H1 (cell line): ENCODE results near the gene ZBTB7B. TPM values are rescaled to one million over a fixed set of nuclear protein-coding genes. Genes with fewer than 3 reads are reported as not detected.

Experiments used
- CTCF ChIA-PET: fragments of 300-600 bp; sonication (Branson Sonifier 250); formaldehyde crosslinking; loops from one replicate; lab custom pipeline; 2021; ENCODE audit not compliant: partially characterized antibody; lab: Charles Lee
- POLR2A ChIA-PET: fragments of 300-600 bp; sonication (Branson Sonifier 250); formaldehyde crosslinking; loops from one replicate; lab custom pipeline; 2021; ENCODE audit warnings: inconsistent platforms; ENCODE audit not compliant: partially characterized antibody; lab: Charles Lee
- DNase-seq, 2 experiments: peaks; one replicate each; pipeline versions ENCODE4 v3.0.0 to v3.0.0-alpha.2; 2010 to 2022; ENCODE audit warnings: low spot score in 2 of 2, low read depth in 1 of 2, mixed read lengths in 1 of 2
- FAIRE-seq: peaks from 2 replicates; lab custom pipeline; 2011; peaks lifted over from hg19 to GRCh38; lab: Jason Lieb, UNC
- H2AFZ ChIP-seq: 2 replicates; pipeline ENCODE4 v1.8.1; 2012; ENCODE audit warnings: low read length, inconsistent platforms
- H2AK5ac ChIP-seq: 2 replicates; pipeline ENCODE4 v1.6.1; 2013; ENCODE audit warnings: low read depth, low read length
- H2BK120ac ChIP-seq: replicated peaks from 2 replicates; pipeline ENCODE3; 2013; ENCODE audit warnings: low read depth, low read length, inconsistent platforms
- H2BK12ac ChIP-seq: 2 replicates; pipeline ENCODE4 v1.6.1; 2013; ENCODE audit warnings: low read depth, low read length
- H2BK15ac ChIP-seq: 2 replicates; pipeline ENCODE4 v1.6.1; 2013; ENCODE audit warnings: low read length
- H2BK20ac ChIP-seq: 2 replicates; pipeline ENCODE4 v1.6.1; 2013; ENCODE audit warnings: low read length
- H2BK5ac ChIP-seq: 2 replicates; pipeline ENCODE4 v1.6.1; 2013; ENCODE audit warnings: low read depth, low read length
- H3K14ac ChIP-seq: 2 replicates; pipeline ENCODE4 v1.6.1; 2013; ENCODE audit warnings: inconsistent platforms; ENCODE audit not compliant: insufficient read length
- H3K18ac ChIP-seq: 2 replicates; pipeline ENCODE4 v1.6.1; 2013; ENCODE audit warnings: low read length; ENCODE audit errors: extremely low read depth
- H3K23ac ChIP-seq: 2 replicates; pipeline ENCODE4 v1.6.1; 2013; ENCODE audit warnings: inconsistent platforms; ENCODE audit not compliant: insufficient read length
- H3K23me2 ChIP-seq: 2 replicates; pipeline ENCODE4 v1.6.1; 2013; ENCODE audit warnings: low read depth, low read length
- H3K27ac ChIP-seq: 2 replicates; pipeline ENCODE4 v1.6.1; 2011; ENCODE audit warnings: low read depth, low read length, inconsistent platforms
- H3K27me3 ChIP-seq, 4 experiments: replicated peaks in 1 of 4; 1 replicate in 1 of 4; 2 replicates in 3 of 4; pipeline versions ENCODE4 v1.6.1 to v1.8.1; 2011 to 2013; ENCODE audit warnings: low read length in 3 of 4, mild to moderate bottlenecking in 3 of 4, inconsistent platforms in 2 of 4, mixed read lengths in 2 of 4, moderate library complexity in 1 of 4; ENCODE audit not compliant: control insufficient read depth in 3 of 4, insufficient read depth in 3 of 4; ENCODE audit errors: extremely low read depth in 1 of 4
- H3K36me3 ChIP-seq, 4 experiments: 2 replicates each; pipeline versions ENCODE4 v1.6.1 to v1.8.1; 2011 to 2013; ENCODE audit warnings: mild to moderate bottlenecking in 4 of 4, low read length in 3 of 4, moderate library complexity in 2 of 4, control low read depth in 1 of 4, inconsistent platforms in 1 of 4; ENCODE audit not compliant: insufficient read depth in 4 of 4, control insufficient read depth in 2 of 4
- H3K4ac ChIP-seq: replicated peaks from 2 replicates; pipeline ENCODE3; 2013; ENCODE audit warnings: low read length, low read depth, mixed read lengths, inconsistent platforms; ENCODE audit not compliant: insufficient read length
- H3K4me1 ChIP-seq, 4 experiments: replicated peaks in 1 of 4; 1 replicate in 1 of 4; 2 replicates in 3 of 4; pipeline versions ENCODE4 v1.6.1 to v1.8.1; 2011 to 2013; ENCODE audit warnings: low read length in 3 of 4, inconsistent platforms in 2 of 4, mixed read lengths in 1 of 4; ENCODE audit not compliant: insufficient read depth in 4 of 4, control insufficient read depth in 3 of 4
- H3K4me2 ChIP-seq, 2 experiments: 2 replicates each; pipeline versions ENCODE4 v1.6.1 to v1.8.1; 2011 to 2013; ENCODE audit warnings: low read depth in 2 of 2, low read length in 2 of 2, control low read depth in 1 of 2, inconsistent platforms in 1 of 2, mild to moderate bottlenecking in 1 of 2; ENCODE audit not compliant: insufficient read depth in 1 of 2
- H3K4me3 ChIP-seq, 4 experiments: fragments of 200-600, 300-600 bp in 1 of 4; sonication (generic), shearing (Covaris generic), sonication (Bioruptor Twin) in 1 of 4; 2 replicates each; pipeline versions ENCODE4 v1.5.1 to v1.8.1; 2011 to 2016; ENCODE audit warnings: low read length in 4 of 4, low read depth in 3 of 4, control low read depth in 2 of 4, inconsistent platforms in 2 of 4, mild to moderate bottlenecking in 2 of 4, mixed read lengths in 1 of 4, moderate library complexity in 1 of 4; ENCODE audit not compliant: insufficient read depth in 2 of 4; ENCODE audit errors: extremely low read depth in 1 of 4
- H3K56ac ChIP-seq: replicated peaks from 2 replicates; pipeline ENCODE3; 2013; ENCODE audit warnings: low read depth, mild to moderate bottlenecking, mixed read lengths, low read length, inconsistent platforms; ENCODE audit not compliant: insufficient read length
- H3K79me1 ChIP-seq: 2 replicates; pipeline ENCODE4 v1.6.1; 2013; ENCODE audit warnings: low read depth, low read length, control low read depth
- H3K79me2 ChIP-seq, 2 experiments: 2 replicates each; pipeline versions ENCODE4 v1.6.1 to v1.8.1; 2012 to 2013; ENCODE audit warnings: low read length in 2 of 2, mild to moderate bottlenecking in 2 of 2, inconsistent platforms in 1 of 2; ENCODE audit not compliant: insufficient read depth in 2 of 2, control insufficient read depth in 1 of 2
- H3K9ac ChIP-seq, 4 experiments: replicated peaks in 1 of 4; 1 replicate in 1 of 4; 2 replicates in 3 of 4; pipeline versions ENCODE4 v1.6.1 to v1.8.1; 2011 to 2013; ENCODE audit warnings: low read depth in 3 of 4, low read length in 3 of 4, control low read depth in 2 of 4, mild to moderate bottlenecking in 2 of 4, moderate library complexity in 2 of 4, inconsistent platforms in 1 of 4; ENCODE audit errors: extremely low read depth in 1 of 4
- H3K9me3 ChIP-seq, 2 experiments: 2 replicates each; pipeline versions ENCODE4 v1.6.1 to v1.8.1; 2012 to 2013; ENCODE audit warnings: mild to moderate bottlenecking in 2 of 2, moderate library complexity in 2 of 2, control low read depth in 1 of 2, inconsistent platforms in 1 of 2, low read depth in 1 of 2, low read length in 1 of 2, mixed read lengths in 1 of 2; ENCODE audit not compliant: insufficient read depth in 2 of 2
- H4K20me1 ChIP-seq, 2 experiments: replicated peaks in 1 of 2; 2 replicates each; pipeline versions ENCODE3 to v1.8.1; 2011 to 2013; ENCODE audit warnings: inconsistent platforms in 2 of 2, low read length in 2 of 2, mild to moderate bottlenecking in 1 of 2; ENCODE audit not compliant: insufficient read depth in 2 of 2, control insufficient read depth in 1 of 2
- H4K5ac ChIP-seq: 2 replicates; pipeline ENCODE4 v1.6.1; 2013; ENCODE audit warnings: low read length, low read depth, mixed read lengths, inconsistent platforms; ENCODE audit not compliant: insufficient read length
- H4K8ac ChIP-seq: 2 replicates; pipeline ENCODE4 v1.8.0; 2013; ENCODE audit warnings: mild to moderate bottlenecking, moderate library complexity, low read length, inconsistent platforms; ENCODE audit not compliant: insufficient read depth; ENCODE audit errors: extremely low read depth
- H4K91ac ChIP-seq: replicated peaks from 2 replicates; pipeline ENCODE3; 2013; ENCODE audit warnings: low read length, mixed read lengths, inconsistent platforms; ENCODE audit not compliant: insufficient read length
- WGBS, 2 experiments: shearing (Covaris generic) in 1 of 2; methylation state at CpG; one replicate each; pipeline versions ENCODE4 v1.1.6 to v1.1.7; 2013 to 2015; ENCODE audit warnings: low lambda C conversion rate in 2 of 2, mixed read lengths in 2 of 2, inconsistent platforms in 1 of 2, low coverage in 1 of 2, missing lambda C conversion rate in 1 of 2; ENCODE audit not compliant: insufficient replicate concordance in 2 of 2, insufficient coverage in 1 of 2, insufficient read length in 1 of 2; ENCODE audit errors: extremely low coverage in 1 of 2, missing lambda C conversion rate in 1 of 2; 5-methylcytosine and 5-hydroxymethylcytosine counted together
- polyA plus RNA-seq, 7 experiments: library from polyadenylated mRNA; depleted of rRNA in 3 of 7; stranded (reverse) in 5 of 7; unstranded in 2 of 7; fragments of >200 nt in 5 of 7; fragments of 200-250 nt in 2 of 7; gene quantifications; 1 replicate in 5 of 7; 2 replicates in 1 of 7; 4 replicates in 1 of 7; pipeline versions ENCODE4 v1.2.1 to v1.2.3, GENCODE V29; 2011 to 2013; ENCODE audit warnings: missing spikeins in 2 of 7, mixed read lengths in 2 of 7
- total RNA-seq: library from RNA; stranded (reverse); fragmentation: NEBNext Ultra II Directional; extraction: Animal tissue kit (Norgen Biotek cat#: 25700); gene quantifications from 2 replicates; pipeline ENCODE4 v1.2.1, GENCODE V29; 2021
- TF ChIP-seq, protein P1 (sequence below): IDR thresholded peaks from 2 replicates; pipeline ENCODE4 v1.6.1; 2012; ENCODE audit warnings: inconsistent platforms

ZBTB7B gene
- total and polyA plus RNA-seq, 2 of the 8 experiments (the other 6 are each of a cell fraction or from before 2014, with no cell fraction given), result 24.5 to 36.9 TPM

DNA sequence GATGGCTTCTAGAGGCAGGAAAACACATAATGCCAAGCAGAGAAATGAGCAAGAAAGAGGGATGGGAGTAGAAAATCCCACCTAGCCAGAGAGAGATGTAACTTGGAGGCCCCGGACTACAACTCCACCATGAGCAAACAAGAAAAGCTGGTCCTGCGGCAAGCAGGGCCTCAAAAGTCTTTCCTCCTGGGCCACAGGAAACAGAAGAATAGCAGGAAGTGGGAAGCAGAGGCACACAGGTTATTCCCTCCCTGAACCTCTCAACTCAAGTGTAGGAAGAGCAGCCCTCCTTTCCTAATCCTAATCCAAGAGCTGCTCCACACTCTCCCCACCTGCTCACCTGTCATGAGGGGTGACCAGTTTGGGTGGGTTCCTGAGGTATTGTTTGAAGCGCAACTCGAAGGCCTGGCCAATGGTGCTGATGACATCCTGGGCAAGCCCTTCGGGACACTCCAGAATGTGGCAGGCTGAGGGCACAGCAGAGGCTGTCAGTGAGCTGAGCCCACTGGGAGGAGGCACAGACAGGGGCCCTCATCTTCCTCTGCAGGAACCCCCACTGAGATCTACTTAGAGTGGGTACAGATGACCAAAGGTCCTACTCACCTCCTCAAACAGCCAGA, 35.2 kb upstream of the ZBTB7B start:
- H2BK12ac ChIP-seq, result no peak overlapping the region
- TF ChIP-seq, protein P1, sequence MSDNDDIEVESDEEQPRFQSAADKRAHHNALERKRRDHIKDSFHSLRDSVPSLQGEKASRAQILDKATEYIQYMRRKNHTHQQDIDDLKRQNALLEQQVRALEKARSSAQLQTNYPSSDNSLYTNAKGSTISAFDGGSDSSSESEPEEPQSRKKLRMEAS, result no peak
- no peak overlapping the region for H4K8ac ChIP-seq
- H2BK15ac ChIP-seq, result no peak overlapping the region
- ChIA-PET CTCF (interaction anchor here (0.9 to 8.2 kb wide), 6 partner anchors 11 to 101 kb away, joined by 3 to 113 read pairs (median 4); partner anchors contain the start of genes FLAD1, LENEP and PBXIP1), POLR2A (interaction anchor here (1.2 to 42.8 kb wide), 4 partner anchors 9 to 39 kb away, joined by 4 to 662 read pairs (median 334); partner anchors contain the start of genes CKS1B, FLAD1, LENEP and PBXIP1)
- no peak for FAIRE-seq
- no peak overlapping the region for H3K4ac ChIP-seq
- no peak for DNase-seq
- H3K4me1 ChIP-seq, result peaks cover 3 to 19% (median 14%) of the 10 kb centered on the region in 4 experiments
- peaks cover 20 to 51% (median 43%) of the 10 kb centered on the region in 4 experiments for H3K36me3 ChIP-seq
- H3K9me3 ChIP-seq, result no peaks in the 10 kb centered on the region
- H3K56ac ChIP-seq, result no peak overlapping the region
- H4K91ac ChIP-seq, result no peak overlapping the region
- H4K5ac ChIP-seq, result no peak overlapping the region
- no peak overlapping the region for H2BK20ac ChIP-seq
- no peak overlapping the region for H3K18ac ChIP-seq
- no peak overlapping the region for H2BK5ac ChIP-seq
- H3K4me2 ChIP-seq, result no peak overlapping the region
- H3K9ac ChIP-seq, result no peak overlapping the region
- H3K27ac ChIP-seq, result no peak overlapping the region
- no peak overlapping the region for H3K23ac ChIP-seq
- no peak overlapping the region for H2AK5ac ChIP-seq
- H3K4me3 ChIP-seq, result no peak overlapping the region
- H3K79me2 ChIP-seq, result peaks cover 6 to 38% of the 10 kb centered on the region in 2 experiments; a peak in 3 of 4 replicates
- peaks cover 9 to 13% of the 10 kb centered on the region in 2 experiments for H4K20me1 ChIP-seq
- H3K27me3 ChIP-seq, result no peaks in the 10 kb centered on the region
- H2AFZ ChIP-seq, result no peak overlapping the region
- H2BK120ac ChIP-seq, result no peak overlapping the region
- H3K23me2 ChIP-seq, result peaks cover 17% of the 10 kb centered on the region
- 96% methylated on average over 5 of the region's 5 CpGs; no CpG with 5 or more reads in 1 of the 2 experiments for WGBS, 2 experiments
- no peak overlapping the region for H3K14ac ChIP-seq
- peaks cover 14% of the 10 kb centered on the region; the same call in 1 of the 2 replicates for H3K79me1 ChIP-seq
